Upper lobe of left lung (tissue), 6 donors: Measurements from ENCODE around the gene FAM171A2. TPM values are rescaled to one million over a fixed set of nuclear protein-coding genes. Genes with fewer than 3 reads are reported as not detected.

ENCODE experiments used
- ATAC-seq, 2 donors: fragments of 200-7000 bp; cut with Tn5 transposase; one replicate each; pipeline ENCODE4 v1.9.1; 2022; ENCODE audit warnings: mild to moderate bottlenecking in 2 of 2, moderate library complexity in 2 of 2; ENCODE audit not compliant: low FRiP score in 2 of 2
- DNase-seq, 2 donors: peaks; one replicate each; pipeline ENCODE4 v3.0.0-alpha.2; 2019 to 2020
- H3K27ac ChIP-seq, 4 donors: fragments of 200-600 bp; sonication (generic); one replicate each; pipeline ENCODE4 v1.5.1; 2016 to 2019
- H3K27me3 ChIP-seq, 4 donors: fragments of 200-600 bp; sonication (generic); one replicate each; pipeline ENCODE4 v1.5.1; 2017 to 2019
- H3K36me3 ChIP-seq, 4 donors: fragments of 200-600 bp; sonication (generic); one replicate each; pipeline ENCODE4 v1.5.1; 2016 to 2019
- H3K4me1 ChIP-seq, 4 donors: fragments of 200-600 bp; sonication (generic); one replicate each; pipeline ENCODE4 v1.5.1; 2018 to 2019
- H3K4me3 ChIP-seq, 4 donors: fragments of 200-600 bp; sonication (generic); one replicate each; pipeline ENCODE4 v1.5.1; 2017 to 2019; ENCODE audit warnings: mild to moderate bottlenecking in 2 of 4, moderate library complexity in 1 of 4
- H3K9me3 ChIP-seq, 4 donors: fragments of 200-600 bp; sonication (generic); one replicate each; pipeline ENCODE4 v1.5.1; 2018 to 2019
- EP300 ChIP-seq, 4 donors: sonication (generic); formaldehyde crosslinking; IDR thresholded peaks; one replicate each; pipeline ENCODE4 v1.5.1; 2017; ENCODE audit warnings: antibody characterized with exemption in 4 of 4, control low read depth in 2 of 4
- POLR2A ChIP-seq, 4 donors: fragments of 450-650 bp; IDR thresholded peaks; one replicate each; pipeline ENCODE4 v1.5.1; 2016 to 2017; ENCODE audit warnings: antibody characterized with exemption in 4 of 4, mild to moderate bottlenecking in 2 of 4
- POLR2AphosphoS5 ChIP-seq, 2 donors: sonication (generic); formaldehyde crosslinking; IDR thresholded peaks; one replicate each; pipeline ENCODE4 v1.5.1; 2017; ENCODE audit warnings: antibody characterized with exemption in 2 of 2
- WGBS, 2 donors: methylation state at CpG; one replicate each; pipeline ENCODE4 v1.1.5; 2017 to 2018; 5-methylcytosine and 5-hydroxymethylcytosine counted together
- total RNA-seq, 6 donors: library from RNA; depleted of rRNA in 4 of 6; stranded (reverse); fragments of >200 nt in 4 of 6; gene quantifications; one replicate each; pipeline versions ENCODE4 v1.1.0 to v1.2.1, GENCODE V29; 2016 to 2021
- TF ChIP-seq, protein P1 (sequence below), 6 experiments: fragments of 450-650 bp in 4 of 6; fragments of 200-600 bp in 2 of 6; sonication (generic) in 2 of 6; IDR thresholded peaks; one replicate each; pipeline ENCODE4 v1.5.1; 2016 to 2019; ENCODE audit warnings: antibody characterized with exemption in 6 of 6
- donor health status: DM: no; HTN: no; CAD: no; lungs with moderate emphysema.
- donor health status: DM: no; HTN: yes; CAD: no; lungs with severe emphysema.

The FAM171A2 gene
- total RNA-seq, 6 donors from 2014 or later = 0.61 to 4.6 (median 0.98) TPM; not detected in 1

DNA sequence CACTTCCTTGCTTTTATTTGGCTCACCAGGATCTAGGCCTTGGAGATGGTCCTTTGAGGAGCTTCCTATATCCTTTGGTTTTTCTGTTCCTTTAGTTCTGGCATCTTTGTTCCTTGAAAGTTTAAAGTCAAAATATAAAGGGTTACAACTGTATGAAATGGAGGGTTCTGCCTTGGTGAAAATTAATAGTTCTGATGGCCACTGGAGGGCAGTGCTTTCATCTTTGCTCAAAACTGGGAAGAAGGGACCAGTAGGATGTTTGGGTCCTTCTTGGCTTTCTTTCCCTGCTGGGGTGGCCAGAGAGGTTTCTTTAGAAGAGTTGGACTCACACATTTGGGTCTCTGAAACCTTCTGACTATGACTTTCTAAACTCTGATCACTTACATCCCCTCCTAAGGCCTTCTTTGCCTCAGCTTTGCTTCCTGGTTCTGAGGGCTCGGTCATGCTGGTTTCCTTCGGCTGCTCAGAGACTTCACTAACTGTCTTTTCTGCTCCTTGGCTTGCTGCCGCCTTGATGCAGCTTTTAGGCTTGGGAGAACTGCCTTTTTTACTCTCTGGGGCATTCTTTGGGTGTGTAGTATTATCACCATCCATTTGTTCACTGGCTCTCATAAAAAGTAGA lies 36.7 kb upstream of the FAM171A2 start:
- no peak for DNase-seq
- ATAC-seq = no peak
- peaks cover 23 to 80% (median 52%) of the 10 kb centered on the region in 4 donors for H3K36me3 ChIP-seq

DNA sequence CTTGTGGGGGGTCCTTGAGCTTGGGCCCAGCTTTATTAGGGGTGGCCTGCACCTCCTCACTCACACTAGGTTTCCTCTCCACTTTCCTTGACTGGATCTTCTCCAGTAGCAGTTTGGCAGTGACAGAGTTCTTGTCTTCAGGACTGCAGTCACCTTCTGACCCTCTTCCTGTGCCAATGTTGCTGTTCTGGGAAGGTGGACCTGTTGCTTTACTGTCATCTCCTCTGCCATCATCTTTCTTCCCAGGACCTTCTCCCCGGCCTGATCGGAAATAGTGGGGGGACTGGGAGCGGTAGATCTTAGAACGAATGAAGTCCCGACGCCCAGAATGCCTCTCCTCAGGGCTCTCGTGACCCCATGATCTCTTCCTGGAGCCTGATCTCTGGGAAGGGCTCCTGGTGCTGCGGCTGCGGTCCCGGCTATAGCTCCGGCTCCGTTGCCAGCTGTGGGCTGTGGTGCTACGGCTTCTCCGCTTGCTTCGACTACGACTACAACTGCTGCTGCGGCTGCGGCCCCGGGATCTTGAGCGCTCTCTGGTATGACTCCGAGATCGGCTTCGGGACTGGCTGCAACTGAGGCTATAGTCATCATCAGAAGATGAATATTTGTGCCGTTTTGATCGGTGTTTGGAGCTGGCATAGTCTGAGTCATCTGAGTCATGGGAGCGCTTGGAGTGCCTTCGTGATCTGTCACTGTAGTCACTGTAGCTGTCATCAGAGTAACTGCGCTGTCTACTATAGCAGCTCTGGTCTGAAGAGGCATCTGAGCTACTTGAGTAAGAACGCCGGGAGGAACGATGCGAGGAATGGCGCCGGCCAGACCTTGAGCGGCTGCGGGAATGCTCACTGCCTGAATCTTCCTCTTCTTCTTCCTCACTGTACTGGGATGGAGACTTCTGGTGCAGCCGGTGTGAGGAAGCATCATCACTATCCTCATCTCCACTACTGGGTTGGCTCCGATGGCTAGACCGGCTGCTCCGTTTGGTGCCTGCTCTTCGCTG lies 35.3 kb upstream of the FAM171A2 start:
- Histone ChIP-seq H3K4me3 (no peak overlapping the region), H3K27me3 (no peaks in the 10 kb centered on the region), H3K36me3 (peaks cover 23 to 69% (median 47%) of the 10 kb centered on the region in 4 donors), H3K4me1 (no peaks in the 10 kb centered on the region), H3K27ac (no peak overlapping the region), H3K9me3 (no peaks in the 10 kb centered on the region)
- DNase-seq (peak in 1 of 2 donors; percentile 75), ATAC-seq (no peak)
- TF ChIP-seq, protein P1, sequence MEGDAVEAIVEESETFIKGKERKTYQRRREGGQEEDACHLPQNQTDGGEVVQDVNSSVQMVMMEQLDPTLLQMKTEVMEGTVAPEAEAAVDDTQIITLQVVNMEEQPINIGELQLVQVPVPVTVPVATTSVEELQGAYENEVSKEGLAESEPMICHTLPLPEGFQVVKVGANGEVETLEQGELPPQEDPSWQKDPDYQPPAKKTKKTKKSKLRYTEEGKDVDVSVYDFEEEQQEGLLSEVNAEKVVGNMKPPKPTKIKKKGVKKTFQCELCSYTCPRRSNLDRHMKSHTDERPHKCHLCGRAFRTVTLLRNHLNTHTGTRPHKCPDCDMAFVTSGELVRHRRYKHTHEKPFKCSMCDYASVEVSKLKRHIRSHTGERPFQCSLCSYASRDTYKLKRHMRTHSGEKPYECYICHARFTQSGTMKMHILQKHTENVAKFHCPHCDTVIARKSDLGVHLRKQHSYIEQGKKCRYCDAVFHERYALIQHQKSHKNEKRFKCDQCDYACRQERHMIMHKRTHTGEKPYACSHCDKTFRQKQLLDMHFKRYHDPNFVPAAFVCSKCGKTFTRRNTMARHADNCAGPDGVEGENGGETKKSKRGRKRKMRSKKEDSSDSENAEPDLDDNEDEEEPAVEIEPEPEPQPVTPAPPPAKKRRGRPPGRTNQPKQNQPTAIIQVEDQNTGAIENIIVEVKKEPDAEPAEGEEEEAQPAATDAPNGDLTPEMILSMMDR (IDR thresholded peaks at IDR 0.05) = no peak
- TF ChIP-seq POLR2A (IDR thresholded peaks at IDR 0.05) = no peak
- TF ChIP-seq POLR2AphosphoS5 (IDR thresholded peaks at IDR 0.05) = no peak
- TF ChIP-seq EP300 (IDR thresholded peaks at IDR 0.05) = no peak
- 95 to 96% methylated on average over 41 of the region's 41 CpGs for WGBS, 2 donors

More for the DNA sequence above, 36.7 kb upstream of the FAM171A2 start:
- 91 to 95% methylated on average over 3 of the region's 3 CpGs for WGBS, 2 donors
- no peaks in the 10 kb centered on the region for H3K4me1 ChIP-seq
- H3K27me3 ChIP-seq = no peaks in the 10 kb centered on the region
- no peak overlapping the region for H3K4me3 ChIP-seq
- no peaks in the 10 kb centered on the region for H3K9me3 ChIP-seq
- no peak overlapping the region for H3K27ac ChIP-seq
- no peak for TF ChIP-seq POLR2AphosphoS5 (IDR thresholded peaks at IDR 0.05)
- TF ChIP-seq, protein P1 (IDR thresholded peaks at IDR 0.05) = peak in 3 of 6 experiments; percentile 19 to 42 (median 29)

DNA sequence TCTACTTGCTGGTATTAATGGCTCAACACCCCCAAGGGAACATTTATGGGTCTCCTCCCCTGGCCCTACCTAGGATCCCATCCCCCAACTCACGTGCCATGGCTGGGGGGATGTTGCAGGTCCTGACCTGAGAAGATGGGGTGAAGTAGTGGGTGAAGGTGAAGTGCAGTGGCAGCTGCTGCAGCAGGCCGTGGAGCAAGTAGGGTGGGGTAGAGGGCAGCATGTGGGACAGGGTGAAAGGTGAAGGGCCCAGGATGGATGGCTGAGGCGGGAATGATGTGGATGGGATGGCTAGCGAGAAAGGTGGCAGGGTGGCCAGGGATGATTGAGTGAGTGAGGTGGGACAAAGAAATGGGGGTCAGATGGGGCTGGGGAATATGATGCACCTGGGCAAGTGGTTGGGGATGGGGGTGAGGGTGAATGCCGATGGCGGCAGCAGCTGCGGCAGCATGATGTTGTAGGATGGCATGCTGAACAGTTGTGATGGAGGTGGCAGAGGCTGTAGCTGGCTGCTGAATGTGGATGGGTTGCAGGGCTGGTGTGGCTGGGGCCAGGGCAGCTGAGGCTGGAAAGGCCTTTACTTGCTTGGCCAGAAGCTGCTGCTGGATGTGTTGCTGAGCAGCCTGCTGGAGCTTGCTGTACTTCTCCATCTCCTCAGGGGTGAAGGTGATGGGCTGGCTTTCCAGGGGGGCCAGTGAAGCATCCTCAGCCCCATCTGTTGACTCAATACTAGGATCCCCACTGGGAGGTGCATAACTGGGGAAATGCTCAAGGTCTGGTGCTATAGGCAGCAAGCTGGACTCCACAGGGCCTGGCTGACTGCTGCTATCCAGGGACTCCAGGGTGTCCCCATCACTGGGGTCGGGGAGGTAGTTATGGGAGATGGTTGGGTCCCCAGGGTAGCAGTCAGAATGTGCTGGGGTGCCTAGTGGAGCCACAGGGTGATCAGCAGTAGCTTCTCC lies 34.1 kb upstream of the FAM171A2 start:
- H3K4me1 ChIP-seq = no peaks in the 10 kb centered on the region
- no peak for DNase-seq
- 97 to 98% methylated on average over 7 to 8 of the region's 8 CpGs for WGBS, 2 donors
- no peaks in the 10 kb centered on the region for H3K9me3 ChIP-seq
- peak in 1 of 2 donors; percentile 9 for ATAC-seq
- no peaks in the 10 kb centered on the region for H3K27me3 ChIP-seq
- peaks cover 23 to 57% (median 40%) of the 10 kb centered on the region in 4 donors for H3K36me3 ChIP-seq
- H3K4me3 ChIP-seq = no peak overlapping the region
- TF ChIP-seq POLR2A (IDR thresholded peaks at IDR 0.05) = no peak
- TF ChIP-seq EP300 (IDR thresholded peaks at IDR 0.05) = no peak
- TF ChIP-seq POLR2AphosphoS5 (IDR thresholded peaks at IDR 0.05) = no peak
- TF ChIP-seq, protein P1 (IDR thresholded peaks at IDR 0.05) = no peak
- H3K27ac ChIP-seq = no peak overlapping the region

DNA sequence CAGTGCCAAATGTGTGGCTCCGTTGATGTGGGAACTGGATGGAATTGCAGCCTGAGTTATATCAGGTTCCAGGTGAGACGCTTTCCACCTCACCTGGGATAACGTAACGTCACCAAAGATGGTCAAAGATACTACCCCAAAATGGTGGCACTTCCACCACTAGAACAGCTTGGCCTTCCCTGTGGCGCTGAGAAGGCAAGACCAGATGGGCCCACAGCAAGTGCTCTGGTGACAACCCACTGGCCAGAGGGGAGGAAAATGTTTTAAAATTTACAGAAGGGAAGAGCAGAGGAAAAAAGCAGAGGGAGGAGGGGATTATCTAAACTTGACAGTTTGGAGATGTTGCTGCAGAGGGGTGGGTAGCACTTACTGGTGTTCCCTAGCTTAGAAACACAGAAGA lies 33.3 kb upstream of the FAM171A2 start:
- Histone ChIP-seq H3K27me3 (no peaks in the 10 kb centered on the region), H3K4me1 (no peaks in the 10 kb centered on the region), H3K36me3 (peaks cover 23 to 51% (median 40%) of the 10 kb centered on the region in 4 donors), H3K4me3 (no peak overlapping the region), H3K9me3 (no peaks in the 10 kb centered on the region), H3K27ac (no peak overlapping the region)
- WGBS, 2 donors = 94 to 96% methylated on average over 5 of the region's 5 CpGs
- TF ChIP-seq EP300 (IDR thresholded peaks at IDR 0.05) = no peak
- TF ChIP-seq, protein P1 (IDR thresholded peaks at IDR 0.05) = no peak
- no peak for DNase-seq
- ATAC-seq = no peak
